NAMALWA (cell line): ENCODE measurements around the gene ADGRV1.
"Not testable (repeated sequence)": the region's sequence is repeated elsewhere in the genome, so short reads cannot be mapped to it uniquely, and the experiment has no call there.

Source experiments
- DNase-seq: peaks from one replicate; pipeline ENCODE4 v3.0.0-alpha.2; 2015; ENCODE audit warnings: low spot score

ADGRV1 gene

DNA sequence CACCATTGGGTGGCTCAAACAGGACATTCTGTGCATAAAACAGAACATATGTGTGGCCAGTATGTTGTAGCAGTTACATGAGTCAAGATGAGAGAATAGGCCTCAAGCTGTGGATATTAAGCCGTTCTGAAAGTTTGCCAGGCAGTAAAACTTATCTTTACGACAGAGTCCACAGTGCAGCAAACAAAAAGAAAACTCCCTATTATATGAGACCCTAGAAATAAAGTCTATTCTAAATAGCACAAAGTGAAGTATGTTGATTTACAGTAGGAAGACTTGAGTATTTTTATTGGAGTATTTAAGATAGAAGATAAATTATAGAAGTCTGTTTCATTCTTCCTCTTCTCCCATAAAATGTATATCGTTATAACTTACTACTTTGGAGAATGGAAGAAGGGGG is 271.5 kb downstream of the ADGRV1 start:
- DNase-seq = no peak

DNA sequence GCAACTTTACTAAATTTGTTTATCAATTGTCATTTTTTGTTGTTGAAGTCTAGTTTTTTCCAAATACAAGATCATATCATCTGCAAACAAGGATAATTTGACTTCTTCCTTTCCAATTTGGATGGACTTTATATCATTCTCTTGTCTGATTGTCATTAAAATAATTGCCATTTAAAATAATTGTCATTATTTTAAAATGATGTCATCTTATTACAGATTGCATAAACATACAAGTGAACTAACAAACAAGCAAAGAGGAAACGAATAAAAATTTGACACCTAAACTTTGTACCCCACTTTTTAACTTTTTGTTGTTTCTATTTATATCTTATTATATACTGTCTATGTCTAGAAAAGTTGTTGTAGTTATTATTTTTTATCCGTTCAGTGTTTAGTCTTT is 275.2 kb downstream of the ADGRV1 start:
- DNase-seq = no peak

DNA sequence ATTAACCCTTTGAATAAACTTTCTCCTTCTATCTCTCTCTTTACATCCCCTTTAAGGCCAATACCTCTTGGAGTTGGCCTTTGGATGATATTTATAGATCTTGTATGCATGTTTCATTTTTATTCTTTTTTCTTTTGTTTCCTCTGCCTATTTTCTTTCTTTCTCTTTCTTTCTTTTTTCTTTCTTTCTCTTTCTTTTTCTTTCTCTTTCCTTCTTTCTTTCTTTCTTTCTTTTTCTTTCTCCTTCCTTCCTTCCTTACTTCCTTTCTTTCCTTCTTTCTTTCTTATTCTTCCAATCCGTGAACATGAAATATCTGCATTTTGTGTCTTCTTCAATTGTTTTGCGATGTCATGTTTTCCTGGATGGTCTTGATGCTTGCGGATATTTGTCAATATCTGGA is 276.1 kb downstream of the ADGRV1 start:
- DNase-seq = no peak

DNA sequence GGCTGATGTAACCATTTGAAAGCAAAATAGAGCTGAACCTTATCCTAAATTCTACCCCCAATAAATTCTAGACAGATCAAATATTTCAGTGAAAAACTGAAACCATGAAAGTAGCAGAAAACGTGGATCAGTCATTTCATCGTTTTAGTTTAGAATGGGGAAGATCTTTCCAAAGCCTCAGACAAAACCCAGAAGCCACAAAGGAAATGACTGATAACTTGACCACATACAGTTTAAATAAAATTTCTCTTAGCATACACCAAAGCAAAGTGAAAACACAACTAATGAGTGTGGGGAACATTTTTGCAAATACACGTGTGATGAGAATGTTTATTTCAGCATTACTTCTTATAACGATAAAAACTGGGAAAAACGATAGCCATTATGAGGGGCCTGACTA is 284.8 kb downstream of the ADGRV1 start:
- no peak for DNase-seq

DNA sequence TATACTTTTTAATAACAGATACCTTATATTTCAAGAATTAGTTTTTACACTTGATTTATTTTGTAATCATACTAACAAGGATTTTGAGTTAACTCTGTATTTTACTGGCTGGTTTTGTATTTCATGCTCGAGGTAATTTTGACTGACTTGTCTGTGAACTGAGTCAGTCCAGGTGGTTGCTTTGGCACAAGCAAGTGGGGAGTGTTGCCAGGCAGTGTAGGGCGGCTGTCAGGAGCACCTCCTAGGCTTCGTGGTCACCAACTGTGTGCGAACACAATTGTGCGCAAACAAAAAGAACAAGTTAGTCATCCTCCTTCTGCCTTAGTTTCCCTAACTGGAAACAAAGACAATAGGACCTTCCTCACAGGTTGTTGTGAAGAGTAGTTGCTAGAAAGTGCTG is 286.3 kb downstream of the ADGRV1 start:
- DNase-seq = no peak

DNA sequence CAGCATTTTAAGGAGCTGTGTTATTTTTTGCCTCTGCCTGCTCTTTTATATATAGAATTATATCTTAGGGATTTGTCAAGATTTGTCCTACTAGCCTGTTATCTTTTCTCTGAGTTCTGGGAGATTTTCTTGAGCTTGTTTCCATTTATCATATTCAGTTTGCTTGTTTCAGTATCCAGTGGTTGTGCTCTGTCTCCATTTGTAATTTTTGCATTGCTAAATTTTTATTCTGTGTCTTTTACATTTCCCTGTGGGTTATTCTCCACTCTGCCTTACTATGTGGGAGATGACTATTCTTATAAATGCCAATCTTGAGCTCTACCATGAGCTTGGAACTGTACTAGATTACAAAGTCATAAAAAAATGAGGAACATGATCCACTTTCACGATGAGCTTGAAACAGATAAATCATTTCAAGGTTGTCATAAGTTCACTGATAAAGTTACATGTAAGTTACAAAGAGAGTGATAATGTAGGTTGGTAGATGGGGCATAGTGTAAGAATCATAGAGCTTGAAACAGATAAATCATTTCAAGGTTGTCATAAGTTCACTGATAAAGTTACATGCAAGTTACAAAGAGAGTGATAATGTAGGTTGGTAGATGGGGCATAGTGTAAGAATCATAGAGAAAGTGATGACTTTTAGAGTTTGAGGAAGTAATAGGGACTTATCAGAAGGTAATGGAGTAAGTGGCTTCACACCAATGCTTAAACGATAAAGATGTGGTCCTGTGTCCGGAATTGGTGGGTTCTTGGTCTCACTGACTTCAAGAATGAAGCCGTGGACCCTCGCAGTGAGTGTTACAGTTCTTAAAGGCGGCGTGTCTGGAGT is 287.3 kb downstream of the ADGRV1 start:
- DNase-seq = no peak

DNA sequence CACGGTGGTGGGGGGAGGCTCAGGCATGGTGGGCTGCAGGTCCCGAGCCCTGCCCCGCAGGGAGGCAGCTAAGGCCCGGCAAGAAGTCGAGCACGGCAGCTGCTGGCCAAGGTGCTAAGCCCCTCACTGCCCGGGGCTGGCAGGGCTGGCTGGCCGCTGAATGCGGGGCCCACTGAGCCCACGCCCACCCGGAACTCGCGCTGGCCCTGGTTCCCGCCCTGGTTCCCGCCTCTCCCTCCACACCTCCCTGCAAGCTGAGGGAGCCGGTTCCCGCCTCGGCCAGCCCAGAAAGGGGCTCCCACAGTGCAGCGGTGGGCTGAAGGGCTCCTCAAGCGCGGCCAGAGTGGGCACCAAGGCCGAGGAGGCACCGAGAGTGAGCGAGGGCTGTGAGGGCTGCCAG is 289.0 kb downstream of the ADGRV1 start:
- not testable (repeated sequence) for DNase-seq

DNA sequence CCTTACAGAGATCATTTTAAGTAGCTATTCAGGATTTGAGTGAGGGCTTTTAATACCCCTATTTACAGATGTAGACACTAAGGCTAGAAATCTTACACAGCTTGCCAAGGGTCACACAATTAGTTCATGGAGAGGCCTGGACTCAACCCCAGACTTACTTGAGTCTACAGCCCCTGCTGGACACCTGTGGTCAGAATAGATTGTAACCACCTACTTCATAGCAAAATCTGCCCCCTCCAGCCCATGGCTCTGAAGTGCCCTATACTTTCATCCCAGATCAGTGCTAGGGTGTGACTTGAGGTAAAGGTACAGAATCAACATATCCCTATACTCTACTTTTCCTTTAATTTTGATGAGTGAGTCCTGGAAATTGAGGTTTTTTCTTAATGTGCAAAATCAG is 291.3 kb downstream of the ADGRV1 start:
- DNase-seq = no peak

DNA sequence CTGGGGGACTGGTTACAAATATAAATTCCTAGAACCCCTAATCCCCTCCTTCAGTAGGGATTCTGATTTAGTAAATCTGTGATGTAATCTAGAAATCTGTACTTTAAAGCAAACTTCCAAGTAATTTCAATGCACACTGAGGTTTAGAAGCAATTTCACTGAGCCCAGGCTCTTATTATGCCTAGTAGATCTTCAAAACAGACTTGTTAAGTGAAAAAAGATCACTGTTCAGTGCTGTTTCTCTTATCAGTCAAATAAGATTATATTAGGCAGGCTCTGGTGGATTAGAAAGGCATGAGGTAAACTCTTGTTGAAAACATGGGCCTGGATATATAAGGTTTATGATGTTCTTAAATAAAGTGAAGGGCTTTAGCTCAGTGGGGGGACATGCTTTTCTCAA is 293.9 kb downstream of the ADGRV1 start:
- no peak for DNase-seq

DNA sequence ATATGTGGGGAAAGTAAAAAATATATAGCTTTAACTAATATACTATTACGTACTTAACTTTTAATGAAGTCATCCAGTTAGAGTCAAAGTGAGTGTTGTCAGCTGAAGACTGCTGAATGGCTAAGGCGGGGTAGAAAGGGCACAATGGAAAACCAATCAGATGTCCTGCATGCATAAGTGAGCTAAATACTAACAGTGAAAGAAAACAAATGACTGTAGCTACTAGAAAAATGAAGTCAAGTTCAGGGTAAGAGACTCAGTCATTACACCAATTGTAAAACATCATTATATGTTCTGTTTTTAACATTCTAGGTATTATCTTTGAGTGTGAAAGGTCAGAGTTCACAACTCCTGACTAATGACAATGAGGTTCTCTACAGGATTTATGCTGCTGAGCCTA is 295.2 kb downstream of the ADGRV1 start:
- no peak for DNase-seq

DNA sequence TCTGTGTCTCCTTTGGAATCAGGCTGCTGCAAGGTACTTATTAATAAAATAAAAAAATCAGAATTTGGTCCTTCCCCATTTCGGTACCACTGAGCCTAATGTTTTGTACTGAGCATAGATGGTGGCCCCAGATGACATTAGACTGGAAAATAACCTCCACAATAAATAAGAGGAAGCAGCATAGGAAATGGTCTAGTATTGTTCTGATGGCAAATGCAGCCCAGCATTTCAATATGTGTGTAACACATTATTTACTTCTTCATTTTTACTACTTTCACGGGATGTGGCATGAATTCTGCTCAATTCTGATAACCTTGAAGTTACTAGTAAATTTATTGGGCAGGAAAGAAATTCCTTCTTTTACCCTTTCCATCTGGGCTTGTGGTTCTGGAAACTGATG is 295.6 kb downstream of the ADGRV1 start:
- DNase-seq = no peak

DNA sequence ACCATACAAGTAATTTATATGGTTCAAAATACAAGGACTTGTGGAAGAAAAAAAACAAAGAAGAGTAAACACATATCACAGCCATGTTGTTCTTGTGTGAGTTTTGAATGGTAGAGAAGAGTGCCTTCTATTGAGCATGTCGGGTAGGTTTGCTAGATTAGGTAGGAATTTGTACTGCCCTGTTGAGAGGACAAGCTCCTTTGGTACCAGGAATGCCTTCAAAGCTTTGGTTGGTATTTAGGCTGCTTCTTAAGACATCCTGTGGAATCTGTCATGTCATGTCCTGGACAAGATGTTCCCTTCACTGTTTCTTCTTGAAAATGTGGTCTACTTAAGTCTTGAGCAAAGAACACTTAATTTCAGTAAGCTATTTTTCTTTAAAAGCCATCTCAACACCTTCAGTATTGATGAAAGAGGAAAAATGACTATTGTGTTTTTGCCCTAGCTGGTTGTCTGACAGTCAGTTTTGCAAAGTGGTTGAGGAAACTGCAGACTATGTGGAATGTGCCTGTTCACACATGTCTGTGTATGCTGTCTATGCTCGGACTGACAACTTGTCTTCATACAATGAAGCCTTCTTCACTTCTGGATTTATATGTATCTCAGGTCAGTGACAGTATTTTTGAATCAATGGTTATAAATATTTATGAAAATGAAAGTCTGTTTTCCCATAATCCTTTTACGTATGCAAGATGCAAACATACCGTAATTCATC is 296.9 kb downstream of the ADGRV1 start:
- no peak for DNase-seq

DNA sequence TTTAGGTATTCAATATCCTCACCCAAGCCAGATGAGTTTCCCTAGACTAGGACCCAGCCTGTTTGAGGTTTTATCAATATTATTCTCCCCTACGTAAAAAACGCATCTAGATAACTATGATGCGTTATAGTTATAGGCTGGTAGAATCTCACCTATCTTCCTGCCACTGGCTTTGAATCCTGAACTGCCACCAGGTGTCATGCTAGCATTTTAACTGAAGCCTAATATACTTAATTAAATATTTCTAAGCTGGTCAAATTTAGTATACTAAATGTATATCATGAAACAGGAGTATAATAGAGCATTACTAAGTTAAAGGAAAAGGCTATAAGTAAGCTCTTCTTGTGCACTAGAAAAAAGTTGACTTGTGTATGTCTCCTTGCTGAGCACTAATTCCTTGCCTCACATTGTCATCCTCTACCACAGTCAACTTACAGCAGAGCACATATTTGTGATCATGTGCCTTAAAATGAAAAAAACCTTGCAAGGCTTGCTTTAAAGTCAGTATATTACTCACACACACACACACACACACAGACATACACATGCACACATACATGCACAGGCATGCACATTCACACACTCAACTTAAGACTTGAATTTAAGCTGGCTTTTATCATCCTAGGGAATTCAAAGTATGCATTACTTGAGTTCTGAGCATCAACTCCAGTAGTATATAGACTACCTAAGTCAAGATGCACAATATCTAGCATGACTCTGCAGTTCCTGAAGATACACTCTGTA is 303.4 kb downstream of the ADGRV1 start:
- DNase-seq = no peak

DNA sequence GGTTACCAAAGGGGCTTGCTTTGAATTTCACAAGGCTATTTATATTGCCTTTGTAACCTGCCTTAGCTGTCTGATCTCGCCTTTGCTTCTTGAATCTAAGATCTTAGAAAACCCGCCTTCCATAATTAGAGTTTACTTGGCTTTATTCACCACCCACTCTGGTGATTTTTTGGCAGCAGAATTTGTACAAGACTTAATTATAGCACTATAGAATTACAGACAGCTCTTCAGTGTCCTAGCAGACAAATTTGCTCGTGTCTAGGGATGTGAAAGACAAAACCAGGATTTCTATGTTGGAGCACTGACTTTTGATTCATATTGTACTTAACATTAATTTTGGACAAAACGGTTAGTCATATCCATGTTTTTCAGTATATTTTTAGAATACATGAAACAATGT is 306.6 kb downstream of the ADGRV1 start:
- no peak for DNase-seq

DNA sequence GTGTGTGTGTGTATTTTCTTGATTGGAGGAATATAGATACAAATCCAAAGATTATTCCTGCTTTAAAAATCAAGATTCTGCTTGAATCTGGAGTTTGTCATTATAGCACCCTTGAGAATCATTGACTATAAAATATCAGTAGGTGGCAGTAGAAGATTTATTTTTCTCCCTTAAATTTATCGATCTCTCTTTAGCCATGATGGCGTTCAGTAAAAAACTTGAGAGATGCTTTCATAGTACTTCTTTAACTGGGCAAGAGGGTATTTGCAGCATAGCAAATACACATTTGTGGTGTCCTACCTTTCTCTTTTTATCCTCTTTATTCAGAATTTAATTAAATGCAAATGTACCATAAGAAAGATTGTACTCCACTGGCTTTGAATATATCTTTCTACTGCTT is 307.7 kb downstream of the ADGRV1 start:
- peak; percentile 59 for DNase-seq

DNA sequence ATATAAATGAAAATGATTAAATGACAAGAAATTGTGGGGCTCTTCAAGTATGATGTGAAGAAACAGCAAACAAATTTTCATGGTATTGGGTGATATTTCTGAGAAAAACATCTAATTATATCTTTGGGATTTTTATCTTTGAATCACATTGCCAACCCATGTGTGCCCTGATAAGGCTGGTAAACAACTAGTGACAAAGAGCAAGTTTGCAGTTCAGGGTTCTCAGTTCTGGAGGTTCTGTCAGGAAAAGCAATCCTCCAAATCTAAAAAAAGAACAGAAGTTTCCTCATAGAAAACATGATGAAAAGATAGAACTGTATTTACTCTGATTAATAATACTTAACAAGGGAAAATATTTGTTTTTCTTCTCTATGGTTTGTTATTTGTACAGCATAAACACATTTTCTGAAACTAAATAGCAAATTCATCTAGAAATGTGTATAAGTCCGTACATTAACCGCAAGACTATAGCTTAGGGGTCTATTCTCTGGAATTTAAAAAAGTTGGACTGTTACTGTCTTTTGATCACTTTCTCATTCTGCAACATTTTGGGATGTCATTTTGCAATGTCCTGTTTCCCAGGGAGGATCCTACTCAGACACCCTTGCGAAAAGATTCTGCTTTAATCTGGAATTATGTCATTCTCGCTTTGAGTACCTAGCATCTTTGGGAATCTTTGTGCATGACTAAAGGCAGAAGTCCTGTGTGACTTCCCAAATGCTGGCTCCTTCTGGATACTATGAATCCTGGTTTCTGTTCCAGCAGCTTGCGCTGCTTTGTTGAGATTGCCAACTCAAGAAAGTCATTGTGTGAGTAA is 308.5 kb downstream of the ADGRV1 start:
- DNase-seq = no peak

DNA sequence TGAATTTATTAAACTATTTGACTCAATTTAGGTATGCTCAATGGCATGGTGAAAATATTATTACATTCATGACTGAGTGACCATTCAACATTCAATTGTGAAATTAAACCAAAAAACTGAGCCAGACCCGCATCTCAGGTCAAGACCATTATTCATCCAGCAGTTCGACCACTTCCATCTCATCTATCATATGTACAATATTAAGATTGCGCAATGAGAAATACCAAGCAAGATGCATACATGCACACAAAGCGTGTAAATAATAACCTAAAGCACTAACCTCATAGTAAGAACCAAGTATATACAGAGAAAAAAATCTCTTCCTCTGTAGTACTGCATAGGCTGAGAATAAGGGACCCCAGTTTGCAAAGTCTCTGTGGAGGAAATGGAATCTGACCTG is 310.2 kb downstream of the ADGRV1 start:
- DNase-seq = no peak

DNA sequence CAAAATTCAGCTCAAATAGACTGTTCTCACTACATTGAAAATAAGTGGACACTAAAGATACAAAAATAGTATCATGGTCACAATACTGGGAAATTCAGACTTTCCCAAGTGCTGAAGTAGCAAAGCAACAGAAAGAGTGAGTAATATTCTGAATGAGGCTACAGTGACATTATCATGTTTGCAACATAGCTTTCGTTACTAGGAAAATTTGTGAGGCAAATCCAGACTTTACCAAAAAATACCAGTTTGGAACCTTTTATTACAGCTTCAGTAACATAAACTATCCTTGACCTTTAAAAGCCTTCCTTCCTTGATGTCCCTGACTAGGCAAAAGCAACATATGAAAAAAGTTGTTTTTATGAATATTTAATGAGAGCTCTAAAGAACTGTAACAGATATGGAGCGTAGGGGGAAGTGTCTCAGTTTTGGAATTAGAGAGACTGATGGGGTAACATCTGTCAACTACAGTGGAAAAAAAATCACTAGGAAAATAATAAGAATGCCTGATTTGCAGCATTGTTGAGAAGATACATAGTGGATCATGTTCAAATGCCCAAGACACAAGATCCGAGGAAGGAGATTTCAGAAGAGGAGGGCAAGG is 312.9 kb downstream of the ADGRV1 start:
- DNase-seq = no peak

DNA sequence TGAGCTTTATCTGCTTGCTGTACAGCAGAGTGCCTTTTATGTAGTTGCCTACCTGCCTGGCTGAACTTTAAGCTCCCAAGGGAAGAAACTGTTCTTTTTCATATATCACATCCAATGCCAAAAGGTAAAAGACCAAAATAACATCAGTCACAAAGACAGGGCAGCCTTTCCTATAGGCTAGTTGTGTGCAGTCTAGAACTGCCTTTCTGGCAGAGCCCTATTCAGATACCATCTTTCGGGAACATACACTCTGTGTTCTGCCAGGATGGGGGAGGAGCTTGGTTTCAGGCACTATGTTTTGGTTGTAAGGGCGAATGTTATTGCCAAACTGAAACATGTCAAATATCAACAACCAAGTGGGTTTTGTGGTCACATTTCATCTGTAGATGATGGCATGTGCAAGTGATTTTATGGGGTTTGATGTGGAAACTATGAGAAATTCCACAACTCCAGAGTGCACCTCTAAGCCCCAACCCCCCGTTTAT is 314.5 kb downstream of the ADGRV1 start:
- DNase-seq = no peak

DNA sequence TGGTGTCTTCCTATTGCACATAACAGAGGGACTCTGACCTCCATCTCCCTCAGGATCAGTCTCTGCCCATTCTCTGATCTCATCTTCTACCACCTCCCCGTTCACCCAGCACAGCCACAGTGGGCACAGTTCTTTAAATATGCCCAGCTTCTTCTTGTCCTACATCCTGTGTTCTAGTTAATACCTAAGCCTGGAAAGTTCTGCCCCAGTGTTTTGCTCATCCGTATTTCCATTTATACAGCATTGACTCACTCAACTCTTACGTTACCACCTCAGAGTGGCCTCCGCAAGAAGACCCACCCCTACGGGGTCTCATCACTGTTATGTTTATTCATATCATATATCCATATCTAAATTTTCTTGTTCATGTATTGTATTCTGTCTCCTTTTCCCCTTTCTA is 315.5 kb downstream of the ADGRV1 start:
- no peak for DNase-seq

DNA sequence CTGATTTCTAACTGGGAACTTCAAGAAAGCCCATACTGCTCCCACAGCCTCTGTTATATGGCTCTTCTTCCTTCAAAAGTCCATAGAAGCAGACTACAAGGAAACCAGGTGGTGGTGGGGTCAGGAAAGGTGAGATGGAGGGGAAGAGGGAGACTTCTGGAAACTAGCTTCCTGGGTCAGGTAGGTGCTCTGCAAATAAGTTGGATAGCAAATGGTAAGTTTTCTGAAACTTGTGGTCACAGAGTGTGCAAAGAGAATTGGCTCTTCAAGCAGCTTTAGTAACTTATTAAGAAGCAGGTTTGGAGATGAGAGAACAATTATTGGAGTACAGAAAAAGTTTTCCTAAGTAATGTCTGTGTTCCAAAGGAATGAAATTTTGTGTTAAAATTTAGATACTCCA is 316.9 kb downstream of the ADGRV1 start:
- no peak for DNase-seq

DNA sequence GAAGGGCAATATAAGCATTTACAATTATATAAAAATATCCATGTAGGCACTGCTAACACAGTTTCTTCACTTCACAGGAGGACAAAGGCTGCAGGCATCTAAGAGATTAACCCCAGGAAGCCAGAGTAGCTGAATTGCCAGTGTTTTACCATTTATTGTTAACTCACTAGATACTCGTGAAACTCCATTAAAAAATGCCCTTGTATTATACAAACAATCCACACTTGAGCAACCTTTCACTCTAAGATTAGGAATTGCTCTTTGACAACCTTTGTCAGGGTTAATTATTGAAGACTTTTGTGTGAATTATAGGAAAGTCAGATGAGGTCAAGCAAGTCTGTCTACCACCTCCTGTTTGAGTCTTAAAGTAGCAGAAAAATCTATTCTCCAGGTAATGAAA is 317.8 kb downstream of the ADGRV1 start:
- DNase-seq = no peak
